WTC11 (cell line): ENCODE data around the gene TOM1L2. TPM values are rescaled to one million over a fixed set of nuclear protein-coding genes. Genes with fewer than 3 reads are reported as not detected.

Source experiments
- ATAC-seq: fragments of 200-7000 bp; cut with Tn5 transposase; 2 replicates; pipeline ENCODE4 v1.10.0; 2021; ENCODE audit warnings: mild to moderate bottlenecking, moderate library complexity
- CTCF ChIA-PET: fragments of 300-600 bp; sonication (Branson Sonifier 250); formaldehyde crosslinking; loops from one replicate; lab custom pipeline; 2021; ENCODE audit warnings: antibody characterized with exemption; lab: Charles Lee
- POLR2A ChIA-PET: fragments of 350-600 bp; sonication (Branson Sonifier 250); formaldehyde crosslinking; loops from one replicate; lab custom pipeline; 2021; ENCODE audit warnings: antibody characterized with exemption; lab: Charles Lee
- DNase-seq: peaks from one replicate; pipeline ENCODE4 v3.0.0; 2021; ENCODE audit warnings: low spot score
- H3K27ac Mint-ChIP-seq: 2 replicates; pipeline ENCODE4 v1.8.0; 2021; ENCODE audit warnings: mixed read lengths
- H3K27me3 Mint-ChIP-seq: 2 replicates; pipeline ENCODE4 v1.8.0; 2021; ENCODE audit warnings: low read depth, mild to moderate bottlenecking, moderate library complexity, mixed read lengths
- H3K36me3 Mint-ChIP-seq: 2 replicates; pipeline ENCODE4 v1.8.0; 2021; ENCODE audit warnings: mixed read lengths
- H3K4me1 Mint-ChIP-seq: 2 replicates; pipeline ENCODE4 v1.8.0; 2022; ENCODE audit warnings: mixed read lengths
- H3K4me3 Mint-ChIP-seq: 2 replicates; pipeline ENCODE4 v1.8.0; 2021; ENCODE audit warnings: mild to moderate bottlenecking, moderate library complexity, mixed read lengths
- H3K9me3 Mint-ChIP-seq: 2 replicates; pipeline ENCODE4 v1.8.0; 2021; ENCODE audit warnings: mixed read lengths
- ESRRA ChIP-seq: sonication (generic); formaldehyde crosslinking; IDR thresholded peaks from 2 replicates; pipeline ENCODE4 v1.8.1; 2022; ENCODE audit warnings: mild to moderate bottlenecking, missing genetic modification reagents, borderline replicate concordance
- ETV6 ChIP-seq: sonication (generic); formaldehyde crosslinking; IDR thresholded peaks from 2 replicates; pipeline ENCODE4 v1.8.1; 2022; ENCODE audit warnings: mild to moderate bottlenecking, missing genetic modification reagents
- IRF2 ChIP-seq: sonication (generic); formaldehyde crosslinking; IDR thresholded peaks from 2 replicates; pipeline ENCODE4 v1.8.0; 2022; ENCODE audit warnings: low read depth, missing genetic modification reagents, borderline replicate concordance
- MXD4 ChIP-seq: fragments of 250-450 bp; sonication (Bioruptor Pico); IDR thresholded peaks from 2 replicates; pipeline ENCODE4 v1.8.0; 2021; ENCODE audit warnings: mild to moderate bottlenecking, moderate library complexity, borderline replicate concordance
- ZBTB21 ChIP-seq: sonication (generic); formaldehyde crosslinking; IDR thresholded peaks from 2 replicates; pipeline ENCODE4 v1.8.1; 2023; ENCODE audit warnings: mild to moderate bottlenecking, missing genetic modification reagents, borderline replicate concordance
- total RNA-seq: library from RNA; stranded (reverse); gene quantifications from 3 replicates; pipeline ENCODE4 v1.2.3, GENCODE V29; 2021
- TF ChIP-seq, protein P1 (sequence below): sonication (generic); formaldehyde crosslinking; IDR thresholded peaks from 2 replicates; pipeline ENCODE4 v1.8.0; 2022; ENCODE audit warnings: missing genetic modification reagents
- TF ChIP-seq, protein P2 (sequence below): fragments of 250-450 bp; sonication (Bioruptor Pico); IDR thresholded peaks from 2 replicates; pipeline ENCODE4 v1.9.0; 2021; ENCODE audit warnings: mild to moderate bottlenecking
- TF ChIP-seq, protein P3 (sequence below): sonication (generic); formaldehyde crosslinking; IDR thresholded peaks from 2 replicates; pipeline ENCODE4 v1.8.1; 2022; ENCODE audit warnings: mild to moderate bottlenecking, moderate library complexity, missing genetic modification reagents
- TF ChIP-seq, protein P4 (sequence below): sonication (generic); formaldehyde crosslinking; IDR thresholded peaks from 2 replicates; pipeline ENCODE4 v1.8.1; 2023; ENCODE audit warnings: mild to moderate bottlenecking, missing genetic modification reagents
- TF ChIP-seq, protein P5 (sequence below): sonication (generic); formaldehyde crosslinking; IDR thresholded peaks from 2 replicates; pipeline ENCODE4 v1.8.0; 2023; ENCODE audit warnings: missing genetic modification reagents, mild to moderate bottlenecking, borderline replicate concordance

Gene TOM1L2
- total RNA-seq, 1 experiment from 2014 or later = 6.4 TPM

DNA sequence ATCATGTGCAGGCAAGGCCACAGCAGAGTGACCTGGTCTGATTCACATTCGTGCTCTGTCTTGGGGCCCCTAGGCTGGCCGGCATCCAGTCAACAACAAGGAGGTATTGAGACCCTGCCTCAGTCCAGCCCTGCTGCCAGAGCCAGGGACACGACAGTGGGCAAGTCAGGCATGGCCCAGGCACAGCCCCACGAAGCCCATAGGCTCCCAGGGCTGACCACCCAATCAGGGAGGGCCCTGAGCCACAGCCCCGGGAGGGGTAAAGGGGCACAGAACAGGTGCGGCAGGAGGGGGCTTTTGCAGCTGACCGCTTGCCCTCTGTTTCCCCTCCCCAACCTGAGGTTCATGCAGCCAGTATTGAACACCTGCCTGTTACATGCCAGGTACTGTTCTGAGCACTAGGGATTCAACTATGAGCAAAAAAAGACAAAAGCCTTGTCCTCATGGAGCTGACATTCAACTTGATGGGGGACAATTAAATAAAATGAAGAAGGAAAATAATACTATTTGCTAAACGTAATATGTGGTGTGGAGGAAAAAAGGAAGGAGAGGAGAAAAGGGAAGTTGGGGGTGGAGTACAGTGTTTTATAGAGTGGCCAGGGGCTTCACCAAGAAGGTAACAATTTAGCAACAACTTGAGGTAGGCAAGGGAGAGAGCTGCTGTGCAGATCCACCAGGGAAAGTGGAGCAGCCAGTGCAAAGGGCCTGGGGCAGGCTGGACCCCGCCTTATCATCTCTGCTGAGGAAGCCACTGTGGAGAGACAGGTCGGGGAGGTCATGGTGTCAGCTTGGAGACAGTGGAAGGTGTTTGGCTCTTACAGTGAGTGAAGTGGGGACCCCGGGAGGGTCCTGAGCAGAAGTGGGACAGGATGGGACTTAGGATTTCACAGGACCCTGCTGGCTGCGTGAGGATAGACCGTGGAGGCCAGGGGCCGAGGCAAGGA is 6.6 kb upstream of the TOM1L2 start:
- H3K4me1 Mint-ChIP-seq = no peaks in the 10 kb centered on the region
- no peaks in the 10 kb centered on the region; the same call in 1 of the 2 replicates for H3K27me3 Mint-ChIP-seq
- TF ChIP-seq, protein P1, sequence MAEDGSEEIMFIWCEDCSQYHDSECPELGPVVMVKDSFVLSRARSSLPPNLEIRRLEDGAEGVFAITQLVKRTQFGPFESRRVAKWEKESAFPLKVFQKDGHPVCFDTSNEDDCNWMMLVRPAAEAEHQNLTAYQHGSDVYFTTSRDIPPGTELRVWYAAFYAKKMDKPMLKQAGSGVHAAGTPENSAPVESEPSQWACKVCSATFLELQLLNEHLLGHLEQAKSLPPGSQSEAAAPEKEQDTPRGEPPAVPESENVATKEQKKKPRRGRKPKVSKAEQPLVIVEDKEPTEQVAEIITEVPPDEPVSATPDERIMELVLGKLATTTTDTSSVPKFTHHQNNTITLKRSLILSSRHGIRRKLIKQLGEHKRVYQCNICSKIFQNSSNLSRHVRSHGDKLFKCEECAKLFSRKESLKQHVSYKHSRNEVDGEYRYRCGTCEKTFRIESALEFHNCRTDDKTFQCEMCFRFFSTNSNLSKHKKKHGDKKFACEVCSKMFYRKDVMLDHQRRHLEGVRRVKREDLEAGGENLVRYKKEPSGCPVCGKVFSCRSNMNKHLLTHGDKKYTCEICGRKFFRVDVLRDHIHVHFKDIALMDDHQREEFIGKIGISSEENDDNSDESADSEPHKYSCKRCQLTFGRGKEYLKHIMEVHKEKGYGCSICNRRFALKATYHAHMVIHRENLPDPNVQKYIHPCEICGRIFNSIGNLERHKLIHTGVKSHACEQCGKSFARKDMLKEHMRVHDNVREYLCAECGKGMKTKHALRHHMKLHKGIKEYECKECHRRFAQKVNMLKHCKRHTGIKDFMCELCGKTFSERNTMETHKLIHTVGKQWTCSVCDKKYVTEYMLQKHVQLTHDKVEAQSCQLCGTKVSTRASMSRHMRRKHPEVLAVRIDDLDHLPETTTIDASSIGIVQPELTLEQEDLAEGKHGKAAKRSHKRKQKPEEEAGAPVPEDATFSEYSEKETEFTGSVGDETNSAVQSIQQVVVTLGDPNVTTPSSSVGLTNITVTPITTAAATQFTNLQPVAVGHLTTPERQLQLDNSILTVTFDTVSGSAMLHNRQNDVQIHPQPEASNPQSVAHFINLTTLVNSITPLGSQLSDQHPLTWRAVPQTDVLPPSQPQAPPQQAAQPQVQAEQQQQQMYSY (CRISPR knock-in tag) = no peak
- TF ChIP-seq, protein P2, sequence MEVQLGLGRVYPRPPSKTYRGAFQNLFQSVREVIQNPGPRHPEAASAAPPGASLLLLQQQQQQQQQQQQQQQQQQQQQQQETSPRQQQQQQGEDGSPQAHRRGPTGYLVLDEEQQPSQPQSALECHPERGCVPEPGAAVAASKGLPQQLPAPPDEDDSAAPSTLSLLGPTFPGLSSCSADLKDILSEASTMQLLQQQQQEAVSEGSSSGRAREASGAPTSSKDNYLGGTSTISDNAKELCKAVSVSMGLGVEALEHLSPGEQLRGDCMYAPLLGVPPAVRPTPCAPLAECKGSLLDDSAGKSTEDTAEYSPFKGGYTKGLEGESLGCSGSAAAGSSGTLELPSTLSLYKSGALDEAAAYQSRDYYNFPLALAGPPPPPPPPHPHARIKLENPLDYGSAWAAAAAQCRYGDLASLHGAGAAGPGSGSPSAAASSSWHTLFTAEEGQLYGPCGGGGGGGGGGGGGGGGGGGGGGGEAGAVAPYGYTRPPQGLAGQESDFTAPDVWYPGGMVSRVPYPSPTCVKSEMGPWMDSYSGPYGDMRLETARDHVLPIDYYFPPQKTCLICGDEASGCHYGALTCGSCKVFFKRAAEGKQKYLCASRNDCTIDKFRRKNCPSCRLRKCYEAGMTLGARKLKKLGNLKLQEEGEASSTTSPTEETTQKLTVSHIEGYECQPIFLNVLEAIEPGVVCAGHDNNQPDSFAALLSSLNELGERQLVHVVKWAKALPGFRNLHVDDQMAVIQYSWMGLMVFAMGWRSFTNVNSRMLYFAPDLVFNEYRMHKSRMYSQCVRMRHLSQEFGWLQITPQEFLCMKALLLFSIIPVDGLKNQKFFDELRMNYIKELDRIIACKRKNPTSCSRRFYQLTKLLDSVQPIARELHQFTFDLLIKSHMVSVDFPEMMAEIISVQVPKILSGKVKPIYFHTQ (CRISPR knock-in tag) = no peak
- no peak for TF ChIP-seq ESRRA
- TF ChIP-seq, protein P3, sequence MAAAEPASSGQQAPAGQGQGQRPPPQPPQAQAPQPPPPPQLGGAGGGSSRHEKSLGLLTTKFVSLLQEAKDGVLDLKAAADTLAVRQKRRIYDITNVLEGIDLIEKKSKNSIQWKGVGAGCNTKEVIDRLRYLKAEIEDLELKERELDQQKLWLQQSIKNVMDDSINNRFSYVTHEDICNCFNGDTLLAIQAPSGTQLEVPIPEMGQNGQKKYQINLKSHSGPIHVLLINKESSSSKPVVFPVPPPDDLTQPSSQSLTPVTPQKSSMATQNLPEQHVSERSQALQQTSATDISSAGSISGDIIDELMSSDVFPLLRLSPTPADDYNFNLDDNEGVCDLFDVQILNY = no peak
- TF ChIP-seq, protein P4, sequence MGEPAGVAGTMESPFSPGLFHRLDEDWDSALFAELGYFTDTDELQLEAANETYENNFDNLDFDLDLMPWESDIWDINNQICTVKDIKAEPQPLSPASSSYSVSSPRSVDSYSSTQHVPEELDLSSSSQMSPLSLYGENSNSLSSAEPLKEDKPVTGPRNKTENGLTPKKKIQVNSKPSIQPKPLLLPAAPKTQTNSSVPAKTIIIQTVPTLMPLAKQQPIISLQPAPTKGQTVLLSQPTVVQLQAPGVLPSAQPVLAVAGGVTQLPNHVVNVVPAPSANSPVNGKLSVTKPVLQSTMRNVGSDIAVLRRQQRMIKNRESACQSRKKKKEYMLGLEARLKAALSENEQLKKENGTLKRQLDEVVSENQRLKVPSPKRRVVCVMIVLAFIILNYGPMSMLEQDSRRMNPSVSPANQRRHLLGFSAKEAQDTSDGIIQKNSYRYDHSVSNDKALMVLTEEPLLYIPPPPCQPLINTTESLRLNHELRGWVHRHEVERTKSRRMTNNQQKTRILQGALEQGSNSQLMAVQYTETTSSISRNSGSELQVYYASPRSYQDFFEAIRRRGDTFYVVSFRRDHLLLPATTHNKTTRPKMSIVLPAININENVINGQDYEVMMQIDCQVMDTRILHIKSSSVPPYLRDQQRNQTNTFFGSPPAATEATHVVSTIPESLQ (CRISPR knock-in tag) = no peak
- TF ChIP-seq, protein P5, sequence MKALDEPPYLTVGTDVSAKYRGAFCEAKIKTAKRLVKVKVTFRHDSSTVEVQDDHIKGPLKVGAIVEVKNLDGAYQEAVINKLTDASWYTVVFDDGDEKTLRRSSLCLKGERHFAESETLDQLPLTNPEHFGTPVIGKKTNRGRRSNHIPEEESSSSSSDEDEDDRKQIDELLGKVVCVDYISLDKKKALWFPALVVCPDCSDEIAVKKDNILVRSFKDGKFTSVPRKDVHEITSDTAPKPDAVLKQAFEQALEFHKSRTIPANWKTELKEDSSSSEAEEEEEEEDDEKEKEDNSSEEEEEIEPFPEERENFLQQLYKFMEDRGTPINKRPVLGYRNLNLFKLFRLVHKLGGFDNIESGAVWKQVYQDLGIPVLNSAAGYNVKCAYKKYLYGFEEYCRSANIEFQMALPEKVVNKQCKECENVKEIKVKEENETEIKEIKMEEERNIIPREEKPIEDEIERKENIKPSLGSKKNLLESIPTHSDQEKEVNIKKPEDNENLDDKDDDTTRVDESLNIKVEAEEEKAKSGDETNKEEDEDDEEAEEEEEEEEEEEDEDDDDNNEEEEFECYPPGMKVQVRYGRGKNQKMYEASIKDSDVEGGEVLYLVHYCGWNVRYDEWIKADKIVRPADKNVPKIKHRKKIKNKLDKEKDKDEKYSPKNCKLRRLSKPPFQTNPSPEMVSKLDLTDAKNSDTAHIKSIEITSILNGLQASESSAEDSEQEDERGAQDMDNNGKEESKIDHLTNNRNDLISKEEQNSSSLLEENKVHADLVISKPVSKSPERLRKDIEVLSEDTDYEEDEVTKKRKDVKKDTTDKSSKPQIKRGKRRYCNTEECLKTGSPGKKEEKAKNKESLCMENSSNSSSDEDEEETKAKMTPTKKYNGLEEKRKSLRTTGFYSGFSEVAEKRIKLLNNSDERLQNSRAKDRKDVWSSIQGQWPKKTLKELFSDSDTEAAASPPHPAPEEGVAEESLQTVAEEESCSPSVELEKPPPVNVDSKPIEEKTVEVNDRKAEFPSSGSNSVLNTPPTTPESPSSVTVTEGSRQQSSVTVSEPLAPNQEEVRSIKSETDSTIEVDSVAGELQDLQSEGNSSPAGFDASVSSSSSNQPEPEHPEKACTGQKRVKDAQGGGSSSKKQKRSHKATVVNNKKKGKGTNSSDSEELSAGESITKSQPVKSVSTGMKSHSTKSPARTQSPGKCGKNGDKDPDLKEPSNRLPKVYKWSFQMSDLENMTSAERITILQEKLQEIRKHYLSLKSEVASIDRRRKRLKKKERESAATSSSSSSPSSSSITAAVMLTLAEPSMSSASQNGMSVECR = no peak
- TF ChIP-seq ZBTB21 (CRISPR knock-in tag) = no peak
- no peak for TF ChIP-seq MXD4
- TF ChIP-seq ETV6 (CRISPR knock-in tag) = no peak
- TF ChIP-seq IRF2 (CRISPR knock-in tag) = no peak
- H3K27ac Mint-ChIP-seq = no peak overlapping the region; the same call in 1 of the 2 replicates
- CTCF ChIA-PET = no interaction called here
- H3K4me3 Mint-ChIP-seq = no peak overlapping the region
- no peak for ATAC-seq
- DNase-seq = no peak
- H3K9me3 Mint-ChIP-seq = no peaks in the 10 kb centered on the region
- POLR2A ChIA-PET = no interaction called here
- H3K36me3 Mint-ChIP-seq = no peaks in the 10 kb centered on the region
